SK-N-SH treated with all-trans-retinoic acid at 6 μM for 48 hours (cell line): Measurements from ENCODE around the gene RNF43.

Experiments
- ATAC-seq: fragments of 200-7000 bp; cut with Tn5 transposase; 3 replicates; pipeline ENCODE4 v1.9.1; 2020; ENCODE audit warnings: mild to moderate bottlenecking, moderate library complexity
- BACH2 ChIP-seq: fragments of 250-450 bp; sonication (Bioruptor Pico); IDR thresholded peaks from 2 replicates; pipeline ENCODE4 v1.9.0; 2021; ENCODE audit warnings: mild to moderate bottlenecking, borderline replicate concordance
- CREB5 ChIP-seq: fragments of 250-450 bp; sonication (Bioruptor Pico); IDR thresholded peaks from 2 replicates; pipeline ENCODE4 v1.5.1; 2020; ENCODE audit warnings: low read depth, mild to moderate bottlenecking, moderate library complexity
- GLIS3 ChIP-seq: fragments of 250-450 bp; sonication (Bioruptor Pico); IDR thresholded peaks from 2 replicates; pipeline ENCODE4 v1.5.0; 2020; ENCODE audit warnings: mild to moderate bottlenecking, moderate library complexity
- ISL1 ChIP-seq: fragments of 250-450 bp; sonication (Bioruptor Pico); IDR thresholded peaks from 2 replicates; pipeline ENCODE4 v2.1.2; 2022; ENCODE audit warnings: mild to moderate bottlenecking, moderate library complexity
- OSR1 ChIP-seq: fragments of 250-450 bp; sonication (Bioruptor Pico); IDR thresholded peaks from 2 replicates; pipeline ENCODE4 v1.8.0; 2022; ENCODE audit warnings: moderate library complexity, mild to moderate bottlenecking, inconsistent platforms
- PATZ1 ChIP-seq: fragments of 250-450 bp; sonication (Bioruptor Pico); IDR thresholded peaks from 2 replicates; pipeline ENCODE4 v1.8.0; 2020; ENCODE audit warnings: mild to moderate bottlenecking, moderate library complexity, borderline replicate concordance
- PPARA ChIP-seq: fragments of 250-450 bp; sonication (Bioruptor Pico); IDR thresholded peaks from 2 replicates; pipeline ENCODE4 v1.5.0; 2020; ENCODE audit warnings: mild to moderate bottlenecking, borderline replicate concordance
- RARB ChIP-seq: fragments of 250-450 bp; sonication (Bioruptor Pico); IDR thresholded peaks from 2 replicates; pipeline ENCODE4 v1.8.0; 2021; ENCODE audit warnings: mild to moderate bottlenecking, moderate library complexity
- TCF4 ChIP-seq: fragments of 250-450 bp; sonication (Bioruptor Pico); IDR thresholded peaks from 2 replicates; pipeline ENCODE4 v1.8.0; 2021; ENCODE audit warnings: mild to moderate bottlenecking, moderate library complexity, borderline replicate concordance
- TOX ChIP-seq: fragments of 250-450 bp; sonication (Bioruptor Pico); IDR thresholded peaks from 2 replicates; pipeline ENCODE4 v1.8.0; 2021; ENCODE audit warnings: mild to moderate bottlenecking, moderate library complexity, borderline replicate concordance
- ZC3H10 ChIP-seq: fragments of 250-450 bp; sonication (Bioruptor Pico); IDR thresholded peaks from 2 replicates; pipeline ENCODE4 v1.5.1; 2021; ENCODE audit warnings: mild to moderate bottlenecking, moderate library complexity
- ZFP3 ChIP-seq: fragments of 250-450 bp; sonication (Bioruptor Pico); IDR thresholded peaks from 2 replicates; pipeline ENCODE4 v1.5.0; 2020; ENCODE audit warnings: mild to moderate bottlenecking, moderate library complexity
- ZFP30 ChIP-seq: fragments of 450-650 bp; formaldehyde crosslinking; IDR thresholded peaks from 2 replicates; pipeline ENCODE4 v1.5.0; 2022; ENCODE audit warnings: mild to moderate bottlenecking, moderate library complexity
- ZNF565 ChIP-seq: fragments of 450-650 bp; formaldehyde crosslinking; conservative IDR thresholded peaks from 2 replicates; pipeline ENCODE4 v1.5.0; 2020; ENCODE audit warnings: low read depth, mild to moderate bottlenecking, moderate library complexity
- ZNF70 ChIP-seq: fragments of 450-650 bp; formaldehyde crosslinking; IDR thresholded peaks from 2 replicates; pipeline ENCODE4 v1.5.0; 2020; ENCODE audit warnings: mild to moderate bottlenecking, moderate library complexity
- ZNF8 ChIP-seq: fragments of 450-650 bp; formaldehyde crosslinking; IDR thresholded peaks from 2 replicates; pipeline ENCODE4 v1.5.0; 2020; ENCODE audit warnings: mild to moderate bottlenecking, moderate library complexity
- TF ChIP-seq, protein P1 (sequence below): fragments of 250-450 bp; sonication (Bioruptor Pico); IDR thresholded peaks from 2 replicates; pipeline ENCODE4 v1.8.0; 2021; ENCODE audit warnings: low read depth, mild to moderate bottlenecking, moderate library complexity, borderline replicate concordance
- TF ChIP-seq, protein P2 (sequence below): fragments of 250-450 bp; sonication (Bioruptor Pico); IDR thresholded peaks from 2 replicates; pipeline ENCODE4 v1.5.0; 2020; ENCODE audit warnings: mild to moderate bottlenecking, moderate library complexity

Gene RNF43

DNA sequence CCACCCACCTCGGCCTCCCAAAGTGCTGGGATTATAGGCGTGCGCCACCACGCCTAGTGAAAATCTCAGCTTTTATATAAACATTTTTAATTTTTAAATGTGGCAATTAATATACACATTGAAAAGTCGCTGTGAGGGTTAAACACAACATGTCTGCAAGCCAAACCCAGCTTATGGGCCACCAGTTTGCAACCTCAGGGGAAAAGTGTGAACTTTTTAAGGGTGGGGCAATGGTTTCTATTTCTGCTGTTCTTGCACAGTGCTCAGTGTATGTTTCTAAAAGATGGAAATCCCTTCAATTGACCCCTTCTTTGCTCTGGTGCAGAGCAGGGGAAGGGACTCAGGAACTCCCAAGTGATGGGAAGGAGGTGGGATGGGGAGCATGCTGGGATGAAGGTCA lies 47.0 kb downstream of the RNF43 start:
- no peak for ATAC-seq

DNA sequence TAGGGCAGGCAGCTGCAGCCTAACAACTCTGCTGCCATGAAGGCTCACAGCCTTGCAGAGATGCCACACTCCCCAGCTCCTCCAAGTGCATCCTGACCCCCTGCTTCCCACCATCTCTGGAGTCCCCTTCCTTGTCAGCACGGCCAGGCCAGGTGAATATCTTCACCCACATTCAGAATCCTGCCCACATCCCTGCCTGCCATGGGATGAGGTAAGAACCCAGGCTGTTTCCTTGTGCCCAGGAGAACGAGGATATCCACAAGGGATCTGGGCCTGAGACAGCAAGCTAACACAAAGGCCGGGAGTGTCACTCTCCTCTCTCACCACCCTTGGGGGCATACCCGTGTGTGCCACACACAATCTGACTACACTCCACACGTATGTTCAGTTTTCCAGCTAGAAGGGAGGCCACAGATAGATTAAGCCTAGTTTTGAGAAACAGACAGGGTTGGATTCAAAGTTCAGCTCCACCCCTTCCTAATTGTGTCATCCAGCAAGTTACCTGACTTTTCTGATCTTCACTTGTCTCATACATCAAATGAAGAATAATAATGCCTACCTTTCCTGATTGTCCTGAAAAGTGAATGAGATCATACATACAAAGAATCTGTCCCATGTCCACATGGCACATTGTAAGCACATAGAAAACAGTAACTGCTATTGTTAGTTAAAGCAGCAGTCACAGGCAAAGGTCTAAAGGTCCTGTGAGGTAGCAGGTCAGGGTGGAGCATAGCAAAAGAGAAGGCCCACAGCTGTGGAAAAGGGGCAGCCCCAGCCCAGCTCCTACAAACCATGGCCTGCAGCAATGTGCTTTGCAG lies 47.9 kb downstream of the RNF43 start:
- no peak for ATAC-seq
- TF ChIP-seq TOX (CRISPR knock-in tag) (no peak), BACH2 (CRISPR knock-in tag) (no peak), ZNF8 (CRISPR knock-in tag) (no peak), CREB5 (CRISPR knock-in tag) (no peak), GLIS3 (CRISPR knock-in tag) (no peak)

More for the DNA sequence above, 47.0 kb downstream of the RNF43 start:
- TF ChIP-seq ZNF8 (CRISPR knock-in tag) (no peak), ZFP30 (CRISPR knock-in tag) (no peak), ISL1 (CRISPR knock-in tag) (no peak), RARB (CRISPR knock-in tag) (no peak), ZFP3 (CRISPR knock-in tag) (no peak), ZC3H10 (CRISPR knock-in tag) (no peak), OSR1 (CRISPR knock-in tag) (no peak)
- TF ChIP-seq, protein P1, sequence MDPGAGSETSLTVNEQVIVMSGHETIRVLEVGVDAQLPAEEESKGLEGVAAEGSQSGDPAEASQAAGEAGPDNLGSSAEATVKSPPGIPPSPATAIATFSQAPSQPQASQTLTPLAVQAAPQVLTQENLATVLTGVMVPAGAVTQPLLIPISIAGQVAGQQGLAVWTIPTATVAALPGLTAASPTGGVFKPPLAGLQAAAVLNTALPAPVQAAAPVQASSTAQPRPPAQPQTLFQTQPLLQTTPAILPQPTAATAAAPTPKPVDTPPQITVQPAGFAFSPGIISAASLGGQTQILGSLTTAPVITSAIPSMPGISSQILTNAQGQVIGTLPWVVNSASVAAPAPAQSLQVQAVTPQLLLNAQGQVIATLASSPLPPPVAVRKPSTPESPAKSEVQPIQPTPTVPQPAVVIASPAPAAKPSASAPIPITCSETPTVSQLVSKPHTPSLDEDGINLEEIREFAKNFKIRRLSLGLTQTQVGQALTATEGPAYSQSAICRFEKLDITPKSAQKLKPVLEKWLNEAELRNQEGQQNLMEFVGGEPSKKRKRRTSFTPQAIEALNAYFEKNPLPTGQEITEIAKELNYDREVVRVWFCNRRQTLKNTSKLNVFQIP (CRISPR knock-in tag) = no peak

GRCh38 chr17:58368860-58369213 lies 48.5 kb downstream of the RNF43 start:
- no peak for ATAC-seq
- TF ChIP-seq CREB5 (CRISPR knock-in tag) (no peak), PATZ1 (CRISPR knock-in tag) (no peak), TOX (CRISPR knock-in tag) (no peak), BACH2 (CRISPR knock-in tag) (no peak), ZNF70 (CRISPR knock-in tag) (no peak), ZFP3 (CRISPR knock-in tag) (no peak), TCF4 (CRISPR knock-in tag) (no peak), GLIS3 (CRISPR knock-in tag) (no peak), RARB (CRISPR knock-in tag) (no peak), PPARA (CRISPR knock-in tag) (no peak), ZNF565 (no peak)
- TF ChIP-seq, protein P1 (CRISPR knock-in tag) = no peak
- TF ChIP-seq, protein P2, sequence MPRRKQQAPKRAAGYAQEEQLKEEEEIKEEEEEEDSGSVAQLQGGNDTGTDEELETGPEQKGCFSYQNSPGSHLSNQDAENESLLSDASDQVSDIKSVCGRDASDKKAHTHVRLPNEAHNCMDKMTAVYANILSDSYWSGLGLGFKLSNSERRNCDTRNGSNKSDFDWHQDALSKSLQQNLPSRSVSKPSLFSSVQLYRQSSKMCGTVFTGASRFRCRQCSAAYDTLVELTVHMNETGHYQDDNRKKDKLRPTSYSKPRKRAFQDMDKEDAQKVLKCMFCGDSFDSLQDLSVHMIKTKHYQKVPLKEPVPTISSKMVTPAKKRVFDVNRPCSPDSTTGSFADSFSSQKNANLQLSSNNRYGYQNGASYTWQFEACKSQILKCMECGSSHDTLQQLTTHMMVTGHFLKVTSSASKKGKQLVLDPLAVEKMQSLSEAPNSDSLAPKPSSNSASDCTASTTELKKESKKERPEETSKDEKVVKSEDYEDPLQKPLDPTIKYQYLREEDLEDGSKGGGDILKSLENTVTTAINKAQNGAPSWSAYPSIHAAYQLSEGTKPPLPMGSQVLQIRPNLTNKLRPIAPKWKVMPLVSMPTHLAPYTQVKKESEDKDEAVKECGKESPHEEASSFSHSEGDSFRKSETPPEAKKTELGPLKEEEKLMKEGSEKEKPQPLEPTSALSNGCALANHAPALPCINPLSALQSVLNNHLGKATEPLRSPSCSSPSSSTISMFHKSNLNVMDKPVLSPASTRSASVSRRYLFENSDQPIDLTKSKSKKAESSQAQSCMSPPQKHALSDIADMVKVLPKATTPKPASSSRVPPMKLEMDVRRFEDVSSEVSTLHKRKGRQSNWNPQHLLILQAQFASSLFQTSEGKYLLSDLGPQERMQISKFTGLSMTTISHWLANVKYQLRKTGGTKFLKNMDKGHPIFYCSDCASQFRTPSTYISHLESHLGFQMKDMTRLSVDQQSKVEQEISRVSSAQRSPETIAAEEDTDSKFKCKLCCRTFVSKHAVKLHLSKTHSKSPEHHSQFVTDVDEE (CRISPR knock-in tag) = no peak
- TF ChIP-seq, all 23 proteins: peak for 0
